ENCODE measurements around the gene SPINT3.

The SPINT3 gene

GRCh38 chr20:45547206-45547770, 31.9 kb upstream of the SPINT3 start, which contains the start of gene EPPIN:
Gene EPPIN, minus strand, starts transcription at chr20:45547401. Its CDS starts 44 bp downstream, at chr20:45547357.
- no peak for TF ChIP-seq CTCF (IDR thresholded peaks at IDR 0.05; ENCODE audit: low read depth, low read length, missing control alignments)
- H3K4me3 ChIP-seq (ENCODE audit: low read depth, low read length) = no peak within 1 kb of the TSS
- DNase-seq (ENCODE audit: low read depth) = no peak

GRCh38 chr20:45545754-45546453, 30.5 kb upstream of the SPINT3 start:
- TF ChIP-seq CTCF (IDR thresholded peaks at IDR 0.05; ENCODE audit: low read depth, low read length, missing control alignments) = peak; percentile 19
- H3K4me3 ChIP-seq (ENCODE audit: low read depth, low read length) = no peak overlapping the region
- no peak for DNase-seq (ENCODE audit: low read depth)

GRCh38 chr20:45545351-45545750, 29.9 kb upstream of the SPINT3 start:
- no peak for DNase-seq (ENCODE audit: low read depth)
- TF ChIP-seq CTCF (IDR thresholded peaks at IDR 0.05; ENCODE audit: low read depth, low read length, missing control alignments) = no peak
- no peak overlapping the region for H3K4me3 ChIP-seq (ENCODE audit: low read depth, low read length)

- DNase-seq (ENCODE audit: low read depth) = no peak
- TF ChIP-seq CTCF (IDR thresholded peaks at IDR 0.05; ENCODE audit: low read depth, low read length, missing control alignments) = no peak
- no peak within 1 kb of the TSS for H3K4me3 ChIP-seq (ENCODE audit: low read depth, low read length)
These were observed 24.0 kb upstream of the SPINT3 start, which contains the start of gene WFDC6 for GRCh38 chr20:45539382-45539781. Gene WFDC6, minus strand, starts transcription at chr20:45539482. Its CDS starts 75 bp downstream, at chr20:45539407.

GRCh38 chr20:45538209-45538799, 22.9 kb upstream of the SPINT3 start:
- no peak for DNase-seq (ENCODE audit: low read depth)
- peak; percentile 18 for TF ChIP-seq CTCF (IDR thresholded peaks at IDR 0.05; ENCODE audit: low read depth, low read length, missing control alignments)
- H3K4me3 ChIP-seq (ENCODE audit: low read depth, low read length) = no peak overlapping the region

- DNase-seq (ENCODE audit: low read depth) = no peak
- no peak overlapping the region for H3K4me3 ChIP-seq (ENCODE audit: low read depth, low read length)
- TF ChIP-seq CTCF (IDR thresholded peaks at IDR 0.05; ENCODE audit: low read depth, low read length, missing control alignments) = no peak
These were observed 11.9 kb upstream of the SPINT3 start for GRCh38 chr20:45527294-45527693.
